Measurements from ENCODE around the gene SLCO2B1.

Gene SLCO2B1

DNA sequence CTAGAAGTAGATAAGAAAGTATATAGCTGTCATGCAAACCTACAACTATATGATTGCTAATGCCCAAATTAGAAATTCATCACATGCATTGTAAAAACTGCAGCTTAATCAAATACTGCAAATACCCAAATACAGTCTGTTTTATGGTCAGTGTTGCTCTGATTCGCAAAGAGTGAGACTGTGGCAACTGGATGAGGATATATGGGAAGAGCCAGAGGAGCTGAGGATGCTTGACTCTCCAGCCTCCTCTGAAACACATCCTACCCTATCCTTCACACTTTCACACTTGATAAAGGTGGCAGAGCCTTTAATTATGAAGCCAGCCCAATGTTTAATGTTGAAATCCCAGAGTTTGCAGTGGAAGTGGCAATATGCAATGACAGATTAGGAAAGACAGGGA, 32.3 kb upstream of the SLCO2B1 start:
- H3K79me2 ChIP-seq (ENCODE audit: control insufficient read depth, insufficient read depth, low read length, unreplicated experiment), result no peaks in the 10 kb centered on the region
- H3K4me3 ChIP-seq (ENCODE audit: low read depth, low read length), result no peak overlapping the region
- H3K27me3 ChIP-seq (ENCODE audit: insufficient read depth, low read length), result peaks cover 11% of the 10 kb centered on the region; the same call in 1 of the 2 replicates
- H3K4me1 ChIP-seq (ENCODE audit: control insufficient read depth, insufficient read depth, low read length, unreplicated experiment), result no peaks in the 10 kb centered on the region
- no peak overlapping the region for H3K27ac ChIP-seq (ENCODE audit: low read depth, low read length)
- H3K36me3 ChIP-seq (ENCODE audit: insufficient read depth, low read length), result no peaks in the 10 kb centered on the region
- no peak overlapping the region for H2AFZ ChIP-seq (ENCODE audit: low read length, unreplicated experiment)

DNA sequence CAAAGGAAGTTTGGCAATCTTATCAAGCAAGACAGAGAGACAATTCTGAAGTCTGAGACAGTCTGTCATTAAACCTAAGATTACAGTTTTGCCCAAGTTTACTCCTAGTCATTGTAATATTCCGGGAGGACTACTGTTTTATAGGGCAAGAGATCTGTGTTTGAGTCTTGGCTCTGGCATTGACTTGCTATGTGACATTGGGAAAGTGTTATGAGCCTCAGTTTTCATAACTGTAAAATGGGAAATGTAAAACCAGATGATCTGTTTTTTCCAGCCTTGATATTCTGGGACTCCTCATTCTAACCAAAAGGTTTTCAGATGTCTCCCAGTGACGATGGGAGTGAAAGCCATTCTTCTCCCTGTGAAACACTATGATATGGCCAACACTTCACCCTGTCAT, 24.3 kb upstream of the SLCO2B1 start:
- Histone ChIP-seq H3K27ac (ENCODE audit: low read depth, low read length) (no peak overlapping the region), H3K4me1 (ENCODE audit: control insufficient read depth, insufficient read depth, low read length, unreplicated experiment) (no peaks in the 10 kb centered on the region), H2AFZ (ENCODE audit: low read length, unreplicated experiment) (no peak overlapping the region), H3K27me3 (ENCODE audit: insufficient read depth, low read length) (peaks cover 40% of the 10 kb centered on the region), H3K4me3 (ENCODE audit: low read depth, low read length) (no peak overlapping the region), H3K36me3 (ENCODE audit: insufficient read depth, low read length) (no peaks in the 10 kb centered on the region), H3K79me2 (ENCODE audit: control insufficient read depth, insufficient read depth, low read length, unreplicated experiment) (no peaks in the 10 kb centered on the region)

DNA sequence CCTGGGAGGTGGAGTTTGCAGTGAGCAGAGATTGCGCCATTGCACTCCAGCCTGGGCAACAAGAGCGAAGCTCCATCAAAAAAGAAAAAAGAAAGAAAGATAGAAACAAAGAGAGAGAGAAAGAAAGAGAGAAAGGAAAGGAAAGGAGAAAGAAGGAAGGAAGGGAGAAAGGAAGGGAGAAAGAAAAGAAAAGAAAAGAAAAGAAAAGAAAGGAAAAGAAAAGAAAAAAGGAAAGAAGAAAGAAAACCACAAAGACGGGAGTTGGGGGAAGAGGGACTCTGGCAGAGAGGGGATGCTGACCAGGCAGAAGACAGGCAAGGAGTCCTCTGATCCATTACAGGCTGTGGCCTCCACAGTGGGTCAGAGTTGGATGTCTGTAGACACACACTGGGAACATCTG, 18.8 kb upstream of the SLCO2B1 start:
- Histone ChIP-seq H3K4me3 (ENCODE audit: low read depth, low read length) (no peak overlapping the region), H3K4me1 (ENCODE audit: control insufficient read depth, insufficient read depth, low read length, unreplicated experiment) (no peaks in the 10 kb centered on the region), H3K27me3 (ENCODE audit: insufficient read depth, low read length) (peaks cover 61% of the 10 kb centered on the region), H3K36me3 (ENCODE audit: insufficient read depth, low read length) (no peaks in the 10 kb centered on the region), H3K27ac (ENCODE audit: low read depth, low read length) (no peak overlapping the region), H3K79me2 (ENCODE audit: control insufficient read depth, insufficient read depth, low read length, unreplicated experiment) (no peaks in the 10 kb centered on the region), H2AFZ (ENCODE audit: low read length, unreplicated experiment) (no peak overlapping the region)

GRCh38 chr11:75133976-75134375, 16.9 kb upstream of the SLCO2B1 start:
- no peaks in the 10 kb centered on the region for H3K36me3 ChIP-seq (ENCODE audit: insufficient read depth, low read length)
- H3K79me2 ChIP-seq (ENCODE audit: control insufficient read depth, insufficient read depth, low read length, unreplicated experiment), result no peaks in the 10 kb centered on the region
- no peak overlapping the region for H2AFZ ChIP-seq (ENCODE audit: low read length, unreplicated experiment)
- peaks cover 56% of the 10 kb centered on the region for H3K27me3 ChIP-seq (ENCODE audit: insufficient read depth, low read length)
- no peaks in the 10 kb centered on the region for H3K4me1 ChIP-seq (ENCODE audit: control insufficient read depth, insufficient read depth, low read length, unreplicated experiment)
- H3K4me3 ChIP-seq (ENCODE audit: low read depth, low read length), result no peak overlapping the region
- H3K27ac ChIP-seq (ENCODE audit: low read depth, low read length), result no peak overlapping the region

DNA sequence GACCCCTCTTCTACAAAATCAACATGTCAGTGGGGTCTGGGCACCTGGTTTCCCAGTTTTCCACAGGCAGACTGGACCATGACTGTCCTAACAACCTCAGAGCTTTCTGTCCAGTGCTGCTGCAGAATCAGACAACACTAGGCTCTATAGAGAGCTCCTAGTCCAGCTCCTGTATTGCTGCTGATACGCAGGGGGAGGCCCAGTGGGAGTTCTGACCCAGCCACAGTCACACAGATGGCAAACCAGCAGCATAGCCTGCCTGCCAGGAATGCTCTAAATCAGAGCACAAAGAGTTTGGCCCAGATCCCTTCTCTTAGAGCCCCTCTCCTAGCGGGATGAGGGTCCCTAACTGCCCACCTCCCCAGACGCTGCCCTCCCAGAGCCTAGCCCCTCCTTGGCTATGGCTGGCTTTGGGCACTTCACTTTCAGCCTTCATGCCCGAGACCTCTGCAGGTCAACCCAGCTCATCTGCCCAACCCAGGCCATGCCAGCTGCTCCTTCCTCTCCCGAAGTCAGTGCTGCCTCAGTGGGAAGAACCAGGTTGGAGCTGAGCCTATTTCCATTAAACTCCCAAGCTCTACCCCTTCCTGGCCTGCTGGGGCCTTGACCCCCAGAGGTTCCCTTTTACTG, 15.8 kb upstream of the SLCO2B1 start:
- H3K79me2 ChIP-seq (ENCODE audit: control insufficient read depth, insufficient read depth, low read length, unreplicated experiment), result no peaks in the 10 kb centered on the region
- no peaks in the 10 kb centered on the region for H3K4me1 ChIP-seq (ENCODE audit: control insufficient read depth, insufficient read depth, low read length, unreplicated experiment)
- H3K27me3 ChIP-seq (ENCODE audit: insufficient read depth, low read length), result peaks cover 51% of the 10 kb centered on the region
- no peak overlapping the region for H3K27ac ChIP-seq (ENCODE audit: low read depth, low read length)
- H3K36me3 ChIP-seq (ENCODE audit: insufficient read depth, low read length), result no peaks in the 10 kb centered on the region
- H3K4me3 ChIP-seq (ENCODE audit: low read depth, low read length), result no peak overlapping the region
- no peak overlapping the region for H2AFZ ChIP-seq (ENCODE audit: low read length, unreplicated experiment)

DNA sequence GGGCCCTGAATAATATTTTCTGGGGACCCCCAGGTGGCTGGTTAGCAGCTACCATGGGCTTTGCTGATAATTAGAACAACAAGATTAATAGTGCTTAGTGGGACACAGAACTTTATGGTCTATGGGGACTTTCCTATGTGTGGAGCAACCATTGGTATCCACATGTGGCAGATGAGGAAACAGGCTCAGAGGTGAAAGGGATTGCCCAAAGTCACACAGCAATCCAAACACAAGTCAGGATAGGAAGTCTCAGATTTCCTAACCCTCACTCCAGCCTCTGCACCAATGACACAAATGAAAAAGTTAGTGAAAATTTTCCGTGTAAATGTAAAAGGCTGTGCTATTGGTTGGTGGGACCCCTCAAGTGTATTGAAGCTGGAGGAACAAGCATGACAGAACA, 15.3 kb upstream of the SLCO2B1 start:
- no peaks in the 10 kb centered on the region for H3K79me2 ChIP-seq (ENCODE audit: control insufficient read depth, insufficient read depth, low read length, unreplicated experiment)
- no peak overlapping the region for H3K4me3 ChIP-seq (ENCODE audit: low read depth, low read length)
- H3K36me3 ChIP-seq (ENCODE audit: insufficient read depth, low read length), result no peaks in the 10 kb centered on the region
- H3K27ac ChIP-seq (ENCODE audit: low read depth, low read length), result no peak overlapping the region
- H3K27me3 ChIP-seq (ENCODE audit: insufficient read depth, low read length), result peaks cover 49% of the 10 kb centered on the region
- no peak overlapping the region for H2AFZ ChIP-seq (ENCODE audit: low read length, unreplicated experiment)
- no peaks in the 10 kb centered on the region for H3K4me1 ChIP-seq (ENCODE audit: control insufficient read depth, insufficient read depth, low read length, unreplicated experiment)

GRCh38 chr11:75140269-75141138, 10.4 kb upstream of the SLCO2B1 start:
- H2AFZ ChIP-seq (ENCODE audit: low read length, unreplicated experiment), result no peak overlapping the region
- H3K27ac ChIP-seq (ENCODE audit: low read depth, low read length), result no peak overlapping the region
- H3K27me3 ChIP-seq (ENCODE audit: insufficient read depth, low read length), result peaks cover 15% of the 10 kb centered on the region
- peaks cover 8% of the 10 kb centered on the region for H3K4me1 ChIP-seq (ENCODE audit: control insufficient read depth, insufficient read depth, low read length, unreplicated experiment)
- H3K79me2 ChIP-seq (ENCODE audit: control insufficient read depth, insufficient read depth, low read length, unreplicated experiment), result no peaks in the 10 kb centered on the region
- no peaks in the 10 kb centered on the region for H3K36me3 ChIP-seq (ENCODE audit: insufficient read depth, low read length)
- H3K4me3 ChIP-seq (ENCODE audit: low read depth, low read length), result no peak overlapping the region

DNA sequence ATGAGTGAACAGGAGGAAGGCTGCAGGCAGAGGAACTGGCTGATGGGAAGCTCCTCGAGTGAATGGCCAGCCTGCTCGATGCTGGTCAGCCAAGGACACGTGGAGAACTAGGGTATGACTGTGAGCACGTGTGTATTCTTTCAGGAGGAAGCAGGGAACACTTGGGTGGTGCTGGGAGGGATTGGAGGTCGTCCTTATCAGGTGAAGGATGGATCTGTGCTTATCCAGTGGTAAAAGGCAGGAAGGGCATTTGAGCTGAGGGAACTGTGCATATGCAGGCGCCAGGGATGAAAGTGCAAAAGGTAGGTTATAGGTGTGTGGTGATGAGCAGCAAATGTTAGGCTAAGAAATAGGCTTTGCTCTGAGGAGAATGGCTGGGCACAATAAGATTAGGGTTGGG, 9.7 kb upstream of the SLCO2B1 start:
- H3K79me2 ChIP-seq (ENCODE audit: control insufficient read depth, insufficient read depth, low read length, unreplicated experiment), result no peaks in the 10 kb centered on the region
- peaks cover 14% of the 10 kb centered on the region for H3K27me3 ChIP-seq (ENCODE audit: insufficient read depth, low read length)
- H3K4me1 ChIP-seq (ENCODE audit: control insufficient read depth, insufficient read depth, low read length, unreplicated experiment), result peaks cover 8% of the 10 kb centered on the region
- H2AFZ ChIP-seq (ENCODE audit: low read length, unreplicated experiment), result no peak overlapping the region
- no peak overlapping the region for H3K27ac ChIP-seq (ENCODE audit: low read depth, low read length)
- H3K36me3 ChIP-seq (ENCODE audit: insufficient read depth, low read length), result no peaks in the 10 kb centered on the region
- H3K4me3 ChIP-seq (ENCODE audit: low read depth, low read length), result no peak overlapping the region

- no peaks in the 10 kb centered on the region for H3K79me2 ChIP-seq (ENCODE audit: control insufficient read depth, insufficient read depth, low read length, unreplicated experiment)
- peak overlapping the region; percentile 64 for H2AFZ ChIP-seq (ENCODE audit: low read length, unreplicated experiment)
- H3K27me3 ChIP-seq (ENCODE audit: insufficient read depth, low read length), result 0 out of 2 replicates have a peak, but pooled peaks cover 4% of the 10 kb centered on the region
- H3K4me3 ChIP-seq (ENCODE audit: low read depth, low read length), result no peak overlapping the region
- peaks cover 8% of the 10 kb centered on the region for H3K4me1 ChIP-seq (ENCODE audit: control insufficient read depth, insufficient read depth, low read length, unreplicated experiment)
- no peak overlapping the region for H3K27ac ChIP-seq (ENCODE audit: low read depth, low read length)
- H3K36me3 ChIP-seq (ENCODE audit: insufficient read depth, low read length), result no peaks in the 10 kb centered on the region
These were observed 8.0 kb upstream of the SLCO2B1 start for GRCh38 chr11:75142714-75143419.

- H3K36me3 ChIP-seq (ENCODE audit: insufficient read depth, low read length), result no peaks in the 10 kb centered on the region
- H2AFZ ChIP-seq (ENCODE audit: low read length, unreplicated experiment), result no peak overlapping the region
- no peak overlapping the region for H3K27ac ChIP-seq (ENCODE audit: low read depth, low read length)
- H3K4me3 ChIP-seq (ENCODE audit: low read depth, low read length), result no peak overlapping the region
- peaks cover 8% of the 10 kb centered on the region for H3K4me1 ChIP-seq (ENCODE audit: control insufficient read depth, insufficient read depth, low read length, unreplicated experiment)
- H3K79me2 ChIP-seq (ENCODE audit: control insufficient read depth, insufficient read depth, low read length, unreplicated experiment), result no peaks in the 10 kb centered on the region
- peaks cover 3% of the 10 kb centered on the region; the same call in 1 of the 2 replicates for H3K27me3 ChIP-seq (ENCODE audit: insufficient read depth, low read length)
These were observed 7.5 kb upstream of the SLCO2B1 start for GRCh38 chr11:75143420-75143731.

GRCh38 chr11:75144716-75145014, 6.2 kb upstream of the SLCO2B1 start:
- H3K4me1 ChIP-seq (ENCODE audit: control insufficient read depth, insufficient read depth, low read length, unreplicated experiment), result peaks cover 8% of the 10 kb centered on the region
- H3K79me2 ChIP-seq (ENCODE audit: control insufficient read depth, insufficient read depth, low read length, unreplicated experiment), result no peaks in the 10 kb centered on the region
- H3K4me3 ChIP-seq (ENCODE audit: low read depth, low read length), result no peak overlapping the region
- peaks cover 13% of the 10 kb centered on the region for H3K27me3 ChIP-seq (ENCODE audit: insufficient read depth, low read length)
- no peak overlapping the region for H3K27ac ChIP-seq (ENCODE audit: low read depth, low read length)
- no peak overlapping the region for H2AFZ ChIP-seq (ENCODE audit: low read length, unreplicated experiment)
- no peaks in the 10 kb centered on the region for H3K36me3 ChIP-seq (ENCODE audit: insufficient read depth, low read length)

Data from ACC112 (cell line).